Activated T-cell treated with anti-CD3 and anti-CD28 coated beads, Interleukin-2, amount 50 U/mL, for 72 hours (primary cell): ENCODE data around the gene PRKAB2. TPM values are rescaled to one million over a fixed set of nuclear protein-coding genes. Genes with fewer than 3 reads are reported as not detected.
A peak's percentile ranks its signal among the peaks of the same experiment; 100 is the strongest.

Experiments used
- ATAC-seq, 2 donors: fragments of 150-1000 bp; cut with Tn5 transposase; replicated peaks in 1 of 2; 2 replicates each; pipeline ENCODE4 v1.10.0; 2021; ENCODE audit warnings: moderate library complexity in 2 of 2, mild to moderate bottlenecking in 1 of 2
- DNase-seq, 2 donors: peaks; one replicate each; pipeline ENCODE4 v3.0.0; 2021 to 2022; ENCODE audit warnings: mixed read lengths in 1 of 2
- H3K27ac Mint-ChIP-seq: one replicate; pipeline ENCODE4 v1.8.0; 2022; ENCODE audit warnings: mild to moderate bottlenecking, moderate library complexity, mixed read lengths
- H3K27me3 Mint-ChIP-seq: one replicate; pipeline ENCODE4 v1.8.0; 2022; ENCODE audit warnings: low read depth, mixed read lengths
- H3K36me3 Mint-ChIP-seq, 2 donors: one replicate each; pipeline ENCODE4 v1.8.0; 2022; ENCODE audit warnings: mixed read lengths in 2 of 2, mild to moderate bottlenecking in 1 of 2; ENCODE audit not compliant: insufficient read depth in 2 of 2
- H3K4me1 Mint-ChIP-seq: one replicate; pipeline ENCODE4 v1.8.0; 2022; ENCODE audit warnings: low read depth, mixed read lengths
- H3K4me3 Mint-ChIP-seq, 2 donors: one replicate each; pipeline ENCODE4 v1.8.0; 2022; ENCODE audit warnings: mild to moderate bottlenecking in 2 of 2, mixed read lengths in 2 of 2, moderate library complexity in 2 of 2
- H3K9me3 Mint-ChIP-seq, 2 donors: one replicate each; pipeline ENCODE4 v1.8.0; 2022; ENCODE audit warnings: mixed read lengths in 2 of 2
- total RNA-seq, 2 donors: library from RNA; stranded (reverse); gene quantifications; one replicate each; pipeline ENCODE4 v1.2.3, GENCODE V29; 2022

PRKAB2 gene
- total RNA-seq: 10 to 100 TPM; 10.8 to 11.3 TPM

DNA sequence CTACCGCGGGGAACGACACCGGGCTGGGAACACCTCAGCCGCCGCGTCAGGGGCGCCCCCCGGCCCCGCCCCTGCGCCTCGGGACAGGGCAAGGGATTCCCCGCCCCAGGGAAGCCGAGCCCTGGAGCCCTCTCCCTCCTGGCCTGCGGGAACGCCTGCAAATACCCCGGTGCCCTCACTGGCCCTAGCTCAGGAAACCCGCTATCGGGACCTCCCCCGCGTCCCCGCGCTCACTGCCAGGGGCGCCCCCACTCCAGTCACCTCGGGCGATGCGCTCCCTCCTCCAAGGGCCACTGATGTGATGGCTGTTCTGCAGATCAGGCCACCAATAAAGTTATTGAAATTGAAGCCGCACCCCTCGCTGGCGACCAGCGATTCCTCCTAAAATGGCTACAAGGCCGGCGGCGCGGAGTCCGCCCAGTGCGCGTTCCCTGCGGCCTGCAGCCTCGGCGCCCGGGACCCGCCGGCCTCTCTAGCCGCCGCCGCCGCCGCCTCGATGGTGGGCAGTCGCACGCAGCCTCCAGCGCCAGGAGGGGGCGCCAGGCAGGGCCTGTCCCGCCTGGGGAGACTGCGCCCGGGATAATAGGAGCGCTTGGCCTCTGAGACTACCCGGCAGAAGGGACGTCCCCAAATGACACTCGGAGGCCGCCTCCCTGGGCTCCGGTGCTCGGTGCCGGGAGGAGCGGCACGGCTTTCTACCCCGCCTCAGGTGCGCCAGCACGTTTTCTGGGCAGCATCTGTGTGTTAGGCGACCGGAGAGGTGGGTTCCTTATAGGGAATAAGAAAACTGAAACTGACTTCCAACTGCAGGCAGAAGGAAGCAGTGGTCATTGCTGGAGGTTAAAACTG lies at the start of gene PRKAB2:
TSS of gene PRKAB2 (minus strand) at position 303 of the 849 bp plus-strand sequence. CDS start 326 bp downstream, outside the sequence.
- DNase-seq: peak; percentile 94 to 96
- peaks cover 53% of the 10 kb centered on the region for H3K4me1 Mint-ChIP-seq
- H3K9me3 Mint-ChIP-seq: no peaks in the 10 kb centered on the region
- peak; percentile 91 to 92 for ATAC-seq
- peaks cover 10 to 14% of the 10 kb centered on the region in 2 donors for H3K36me3 Mint-ChIP-seq
- H3K4me3 Mint-ChIP-seq: peak within 1 kb of the TSS; percentile 97 to 99
- H3K27ac Mint-ChIP-seq: peak within 1 kb of the TSS; percentile 92
- no peaks in the 10 kb centered on the region for H3K27me3 Mint-ChIP-seq

DNA sequence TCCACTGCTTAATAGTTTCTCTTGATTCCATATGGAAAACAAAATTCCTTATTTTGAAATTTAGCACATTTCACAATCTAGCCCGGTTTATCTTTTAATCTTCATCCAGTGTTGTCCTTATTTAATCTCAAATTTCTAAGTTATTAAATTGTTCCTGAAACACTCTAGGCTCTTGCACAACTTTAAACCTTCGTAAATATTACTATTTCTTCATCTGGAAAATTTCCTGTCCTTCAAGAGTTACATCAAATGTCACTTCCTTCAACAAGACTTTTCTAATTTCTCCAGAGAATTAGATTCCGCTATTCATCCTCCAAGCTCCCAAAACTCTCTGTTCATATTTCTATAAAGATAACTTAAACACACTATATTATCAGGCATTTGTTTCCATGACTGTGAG lies 46.3 kb upstream of the PRKAB2 start:
- peaks cover under 1% of the 10 kb centered on the region for H3K27me3 Mint-ChIP-seq
- H3K9me3 Mint-ChIP-seq: no peaks in the 10 kb centered on the region
- ATAC-seq (no peak), DNase-seq (no peak)
- no peaks in the 10 kb centered on the region for H3K36me3 Mint-ChIP-seq
- H3K4me1 Mint-ChIP-seq: peaks cover 5% of the 10 kb centered on the region
- H3K4me3 Mint-ChIP-seq: no peak overlapping the region
- no peak overlapping the region for H3K27ac Mint-ChIP-seq

GRCh38 chr1:147217141-147217540 lies 44.9 kb upstream of the PRKAB2 start:
- Mint-ChIP-seq H3K9me3 (no peaks in the 10 kb centered on the region), H3K27me3 (no peaks in the 10 kb centered on the region), H3K36me3 (no peaks in the 10 kb centered on the region), H3K27ac (no peak overlapping the region), H3K4me1 (peaks cover 5% of the 10 kb centered on the region), H3K4me3 (no peak overlapping the region)
- ATAC-seq: no peak
- DNase-seq: no peak

DNA sequence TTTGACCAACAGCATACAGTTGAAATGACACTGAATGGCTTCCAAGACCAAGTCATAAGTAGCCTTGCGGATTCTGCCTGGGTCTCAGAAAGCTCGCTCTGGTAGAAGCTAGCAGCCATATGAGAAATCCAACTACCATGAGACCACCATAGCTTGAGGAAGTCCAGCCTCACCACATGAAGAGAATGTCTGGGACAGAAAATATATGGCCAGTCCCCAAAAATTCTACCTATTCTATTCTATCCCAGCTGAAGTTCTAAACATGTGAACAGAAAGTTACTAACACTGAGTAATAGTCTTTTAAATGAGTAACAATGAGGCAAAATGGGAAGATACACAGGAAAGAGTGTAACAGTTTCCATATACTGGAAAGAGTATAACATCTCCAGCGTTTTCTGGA lies 43.9 kb upstream of the PRKAB2 start:
- Mint-ChIP-seq H3K4me1 (peaks cover 5% of the 10 kb centered on the region), H3K27me3 (no peaks in the 10 kb centered on the region), H3K4me3 (no peak overlapping the region), H3K9me3 (no peaks in the 10 kb centered on the region), H3K36me3 (no peaks in the 10 kb centered on the region), H3K27ac (peak overlapping the region; percentile 12)
- ATAC-seq (peak in 1 of 2 donors; percentile 33), DNase-seq (no peak)

GRCh38 chr1:147215540-147215916 lies 43.3 kb upstream of the PRKAB2 start:
- Mint-ChIP-seq H3K4me3 (no peak overlapping the region), H3K9me3 (no peaks in the 10 kb centered on the region), H3K27me3 (no peaks in the 10 kb centered on the region), H3K4me1 (peaks cover 5% of the 10 kb centered on the region), H3K36me3 (no peaks in the 10 kb centered on the region), H3K27ac (no peak overlapping the region)
- no peak for DNase-seq
- no peak for ATAC-seq

GRCh38 chr1:147214842-147215539 lies 42.7 kb upstream of the PRKAB2 start:
- no peaks in the 10 kb centered on the region for H3K9me3 Mint-ChIP-seq
- H3K27me3 Mint-ChIP-seq: no peaks in the 10 kb centered on the region

DNA sequence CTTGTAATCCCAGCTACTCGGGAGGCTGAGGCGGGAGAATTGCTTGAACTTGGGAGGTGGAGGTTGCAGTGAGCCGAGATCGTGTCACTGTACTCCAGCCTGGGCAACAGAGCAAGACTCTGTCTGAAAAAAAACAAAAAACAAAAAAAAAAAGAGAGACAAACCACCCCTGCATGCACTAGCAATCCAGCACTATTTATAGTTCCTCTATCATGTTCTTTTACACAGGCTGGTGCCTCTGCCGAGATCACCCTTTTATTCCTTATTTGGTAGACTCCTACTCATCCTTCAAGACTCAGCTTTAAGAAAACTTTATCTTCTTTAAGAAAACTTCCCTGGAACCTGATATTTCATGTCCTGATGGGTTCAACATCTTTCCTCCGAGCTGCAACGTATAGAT lies 42.1 kb upstream of the PRKAB2 start:
- no peak for DNase-seq
- no peak overlapping the region for H3K4me3 Mint-ChIP-seq
- H3K27me3 Mint-ChIP-seq: no peaks in the 10 kb centered on the region
- H3K4me1 Mint-ChIP-seq: peaks cover 5% of the 10 kb centered on the region
- ATAC-seq: no peak
- no peaks in the 10 kb centered on the region for H3K36me3 Mint-ChIP-seq
- H3K27ac Mint-ChIP-seq: no peak overlapping the region
- H3K9me3 Mint-ChIP-seq: no peaks in the 10 kb centered on the region

More at GRCh38 chr1:147214842-147215539, 42.7 kb upstream of the PRKAB2 start:
- Mint-ChIP-seq H3K4me3 (no peak overlapping the region), H3K4me1 (peaks cover 5% of the 10 kb centered on the region), H3K36me3 (no peaks in the 10 kb centered on the region), H3K27ac (no peak overlapping the region)
- ATAC-seq (no peak), DNase-seq (no peak)

- H3K27ac Mint-ChIP-seq: no peak overlapping the region
- H3K36me3 Mint-ChIP-seq: no peaks in the 10 kb centered on the region
- no peak for DNase-seq
- ATAC-seq: no peak
- peaks cover 5% of the 10 kb centered on the region for H3K4me1 Mint-ChIP-seq
- no peak overlapping the region for H3K4me3 Mint-ChIP-seq
- no peaks in the 10 kb centered on the region for H3K9me3 Mint-ChIP-seq
- no peaks in the 10 kb centered on the region for H3K27me3 Mint-ChIP-seq
Measured at GRCh38 chr1:147213271-147213670, 41.0 kb upstream of the PRKAB2 start.

DNA sequence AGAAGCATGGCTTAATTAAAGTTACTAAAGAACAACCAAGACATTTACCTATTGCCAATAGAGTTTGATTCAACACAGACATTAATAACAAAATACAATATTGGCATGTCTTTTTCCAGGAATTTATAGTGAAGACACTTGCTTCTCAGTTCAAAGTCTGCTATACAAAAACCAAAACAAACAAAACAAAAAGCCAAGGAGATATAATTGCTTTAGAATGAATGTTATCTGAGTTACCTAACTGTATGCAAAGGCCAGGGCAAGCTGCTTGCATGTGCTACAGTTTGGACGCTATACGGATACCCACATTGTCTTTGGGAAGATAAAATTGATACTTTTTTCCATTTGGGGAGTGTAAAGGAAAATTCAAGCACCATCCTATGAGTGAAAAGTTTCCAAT lies 39.3 kb upstream of the PRKAB2 start:
- no peaks in the 10 kb centered on the region for H3K9me3 Mint-ChIP-seq
- H3K27me3 Mint-ChIP-seq: no peaks in the 10 kb centered on the region
- no peak overlapping the region for H3K4me3 Mint-ChIP-seq
- H3K36me3 Mint-ChIP-seq: no peaks in the 10 kb centered on the region
- DNase-seq (no peak), ATAC-seq (no peak)
- peaks cover 5% of the 10 kb centered on the region for H3K4me1 Mint-ChIP-seq
- no peak overlapping the region for H3K27ac Mint-ChIP-seq

DNA sequence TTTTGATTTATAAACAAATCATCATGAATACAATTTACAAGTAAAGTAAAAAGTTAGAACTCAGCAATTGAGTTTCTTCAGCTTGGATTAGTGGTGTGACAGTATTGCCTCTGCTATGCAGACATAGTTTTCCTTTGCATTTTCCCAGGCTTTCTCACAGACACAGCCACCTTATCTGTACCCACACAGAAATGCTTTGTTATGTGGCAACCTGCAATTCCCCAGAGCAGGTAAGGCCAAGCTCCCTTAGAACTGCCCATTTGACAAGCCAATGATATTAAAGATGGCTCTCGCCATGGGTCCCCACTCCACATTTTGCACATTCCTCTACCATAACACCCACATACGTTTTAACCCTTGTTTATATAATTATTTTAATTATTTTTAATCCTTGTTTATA lies 38.7 kb upstream of the PRKAB2 start:
- H3K27ac Mint-ChIP-seq: no peak overlapping the region
- H3K9me3 Mint-ChIP-seq: no peaks in the 10 kb centered on the region
- no peak for DNase-seq
- ATAC-seq: no peak
- no peaks in the 10 kb centered on the region for H3K36me3 Mint-ChIP-seq
- peaks cover 3% of the 10 kb centered on the region for H3K4me1 Mint-ChIP-seq
- no peaks in the 10 kb centered on the region for H3K27me3 Mint-ChIP-seq
- no peak overlapping the region for H3K4me3 Mint-ChIP-seq

DNA sequence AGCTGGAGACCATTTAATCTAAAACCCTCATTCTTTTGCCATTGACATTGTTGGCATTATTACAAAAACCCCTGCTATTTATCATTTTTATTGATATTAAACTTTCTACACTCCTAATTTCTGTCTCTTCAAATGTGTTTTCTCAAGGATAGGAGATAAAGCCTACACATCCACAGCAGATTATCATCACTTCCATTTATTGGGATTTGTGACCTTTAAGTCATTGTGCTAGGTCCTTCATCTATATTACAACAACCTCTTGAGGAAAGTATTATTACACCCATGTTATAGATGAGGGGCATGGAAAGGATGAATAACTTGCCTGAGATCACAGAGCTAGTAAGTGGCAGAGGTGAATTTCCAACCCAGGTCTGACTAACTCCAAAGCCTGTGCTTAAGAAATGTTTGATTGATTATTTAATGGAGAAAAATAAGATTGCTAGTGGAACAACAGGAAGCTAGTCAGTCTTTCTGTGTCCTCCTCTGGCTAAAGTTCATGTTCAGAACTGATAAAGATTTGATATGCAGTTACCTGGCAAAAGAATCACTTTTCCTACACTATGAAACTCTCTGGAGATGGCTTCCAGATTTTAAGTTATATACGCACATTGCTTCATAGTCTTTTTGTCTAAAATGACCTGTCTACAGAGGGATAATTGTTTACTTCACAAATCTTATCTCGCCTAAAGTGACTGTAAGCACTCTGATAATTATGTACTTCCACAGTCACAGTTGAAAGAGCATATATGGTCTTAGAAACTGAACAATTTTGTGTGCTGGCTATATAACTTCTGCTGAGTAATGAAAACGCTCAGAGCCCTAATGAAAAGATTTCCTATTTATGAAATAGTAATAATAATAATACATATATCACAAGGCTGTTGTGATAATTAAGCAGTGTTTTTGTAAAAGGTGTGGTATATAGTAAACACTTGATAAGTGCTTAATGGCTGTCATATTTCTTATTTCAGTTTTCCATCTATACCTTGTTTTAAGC lies 37.9 kb upstream of the PRKAB2 start:
- no peak overlapping the region for H3K27ac Mint-ChIP-seq

DNA sequence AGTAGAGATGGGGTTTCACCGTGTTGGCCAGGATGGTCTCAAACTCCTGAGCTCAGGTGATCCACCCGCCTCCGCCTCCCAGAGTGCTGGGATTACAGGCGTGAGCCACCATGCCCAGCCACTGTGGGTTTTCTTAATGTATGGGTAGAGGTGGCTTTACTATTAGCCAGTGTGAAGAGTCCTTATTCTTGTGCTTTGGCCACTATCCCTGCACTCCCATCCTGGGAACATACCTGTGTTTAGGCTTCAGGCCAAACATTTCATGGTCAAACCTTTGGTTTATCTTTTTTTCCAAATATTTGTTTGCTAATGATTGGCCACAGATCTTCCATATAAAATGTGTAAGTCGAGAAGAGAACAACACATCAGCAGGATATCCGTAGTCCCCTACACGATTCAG lies 36.3 kb upstream of the PRKAB2 start:
- Mint-ChIP-seq H3K4me3 (no peak overlapping the region), H3K9me3 (no peaks in the 10 kb centered on the region), H3K27ac (no peak overlapping the region), H3K27me3 (no peaks in the 10 kb centered on the region), H3K4me1 (no peaks in the 10 kb centered on the region), H3K36me3 (no peaks in the 10 kb centered on the region)
- DNase-seq (no peak), ATAC-seq (no peak)

More for the DNA sequence above, 37.9 kb upstream of the PRKAB2 start:
- no peak for ATAC-seq
- Mint-ChIP-seq H3K4me3 (no peak overlapping the region), H3K9me3 (no peaks in the 10 kb centered on the region), H3K27me3 (no peaks in the 10 kb centered on the region), H3K4me1 (no peaks in the 10 kb centered on the region), H3K36me3 (no peaks in the 10 kb centered on the region)
- no peak for DNase-seq

GRCh38 chr1:147207192-147207591 lies 34.9 kb upstream of the PRKAB2 start:
- Mint-ChIP-seq H3K27me3 (no peaks in the 10 kb centered on the region), H3K27ac (no peak overlapping the region), H3K4me1 (no peaks in the 10 kb centered on the region), H3K9me3 (no peaks in the 10 kb centered on the region), H3K4me3 (no peak overlapping the region), H3K36me3 (no peaks in the 10 kb centered on the region)
- DNase-seq: no peak
- ATAC-seq: no peak
